Transverse colon (tissue), 4 donors: ENCODE data around the gene ADAM10. TPM values are rescaled to one million over a fixed set of nuclear protein-coding genes. Genes with fewer than 3 reads are reported as not detected.

Experiments
- DNase-seq: peaks from one replicate; pipeline ENCODE4 v3.0.0-alpha.2; 2019
- H3K27ac ChIP-seq, 4 donors: fragments of 200-600 bp; sonication (generic); 2 replicates each; pipeline ENCODE4 v1.5.1; 2016 to 2018; ENCODE audit warnings: inconsistent platforms in 4 of 4
- H3K27me3 ChIP-seq: fragments of 200-600 bp; sonication (generic); 2 replicates; pipeline ENCODE4 v1.5.1; 2017; ENCODE audit warnings: inconsistent platforms
- H3K36me3 ChIP-seq, 4 donors: fragments of 200-600 bp; sonication (generic); 2 replicates each; pipeline ENCODE4 v1.5.1; 2017 to 2019; ENCODE audit warnings: inconsistent platforms in 4 of 4
- H3K4me1 ChIP-seq, 4 donors: fragments of 200-600 bp; sonication (generic); 2 replicates each; pipeline ENCODE4 v1.5.1; 2017 to 2020; ENCODE audit warnings: inconsistent platforms in 4 of 4
- H3K4me3 ChIP-seq, 4 donors: fragments of 200-600 bp; sonication (generic); 1 replicate in 1 of 4; 2 replicates in 3 of 4; pipeline versions ENCODE4 v1.5.1 to v1.6.1; 2017 to 2019; ENCODE audit warnings: inconsistent platforms in 4 of 4
- H3K9me3 ChIP-seq, 2 donors: fragments of 200-600 bp; sonication (generic); 2 replicates each; pipeline ENCODE4 v1.5.1; 2017 to 2019; ENCODE audit warnings: inconsistent platforms in 2 of 2
- EP300 ChIP-seq: sonication (generic); formaldehyde crosslinking; IDR thresholded peaks from one replicate; pipeline ENCODE4 v1.6.1; 2017; ENCODE audit warnings: antibody characterized with exemption, low read depth
- POLR2A ChIP-seq: fragments of 450-650 bp; IDR thresholded peaks from one replicate; pipeline ENCODE4 v1.6.1; 2016; ENCODE audit warnings: antibody characterized with exemption, mild to moderate bottlenecking, moderate library complexity
- POLR2AphosphoS5 ChIP-seq, 3 donors: sonication (generic); formaldehyde crosslinking; IDR thresholded peaks; one replicate each; pipeline ENCODE4 v1.6.1; 2016; ENCODE audit warnings: antibody characterized with exemption in 3 of 3
- WGBS, 2 donors: methylation state at CpG; one replicate each; pipeline ENCODE4 v1.1.5; 2018; ENCODE audit warnings: low coverage in 1 of 2; 5-methylcytosine and 5-hydroxymethylcytosine counted together
- in situ Hi-C, 4 donors: fragments of 200-750 bp; cut with MboI; loops; one replicate each; pipeline versions ENCODE4 v1.15.0 to v1.15.1; 2017; ENCODE audit warnings: low sequenced_read_pairs in 3 of 4, low pct_ligation_motif_present in 1 of 4, low pct_unique_long_range_greater_than_20kb in 1 of 4
- intact Hi-C: fragments of 100-400 bp; cut with DNase I; formaldehyde crosslinking; loops from one replicate; pipeline ENCODE4 v1.15.1; 2023; ENCODE audit warnings: low total_unique reads
- total RNA-seq, 4 donors: library from RNA; depleted of rRNA; stranded (reverse); fragments of >200 nt; gene quantifications; one replicate each; pipeline ENCODE4 v1.1.0, GENCODE V29; 2016
- TF ChIP-seq, protein P1 (sequence below), 5 experiments: fragments of 200-600 bp in 3 of 5; fragments of 450-650 bp in 2 of 5; sonication (generic) in 3 of 5; IDR thresholded peaks; 1 replicate in 2 of 5; 2 replicates in 3 of 5; pipeline ENCODE4 v1.5.1; 2016 to 2017; ENCODE audit warnings: antibody characterized with exemption in 5 of 5, inconsistent platforms in 3 of 5, mild to moderate bottlenecking in 2 of 5, moderate library complexity in 1 of 5

The ADAM10 gene
- total RNA-seq, 4 donors from 2014 or later: 45.3 to 941 (median 69.1) TPM

DNA sequence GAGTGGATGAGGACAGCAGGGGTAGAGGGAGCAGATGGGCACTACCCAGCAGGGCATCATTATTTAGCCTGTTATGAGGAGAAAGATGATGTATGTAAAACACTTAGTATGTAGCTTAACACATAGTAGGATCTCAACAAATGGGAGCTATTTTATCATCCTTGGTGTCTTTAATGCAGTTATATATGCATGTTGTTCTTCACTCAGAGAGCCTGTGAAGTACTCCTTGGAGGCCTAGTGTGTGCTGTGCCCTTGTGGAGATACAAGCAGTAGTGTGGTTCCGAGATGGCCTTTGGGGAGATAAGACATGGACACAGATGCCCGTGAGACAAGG lies 193.5 kb downstream of the ADAM10 start:
- in situ Hi-C loops: no loop called here
- no peak for DNase-seq
- H3K27me3 ChIP-seq: no peaks in the 10 kb centered on the region
- 83 to 85% methylated on average over 1 to 2 of the region's 2 CpGs for WGBS, 2 donors
- H3K4me3 ChIP-seq: no peak overlapping the region
- H3K36me3 ChIP-seq: no peaks in the 10 kb centered on the region
- H3K9me3 ChIP-seq: no peaks in the 10 kb centered on the region
- H3K27ac ChIP-seq: no peak overlapping the region
- peaks cover 5 to 32% (median 18%) of the 10 kb centered on the region in 4 donors for H3K4me1 ChIP-seq
- TF ChIP-seq EP300: no peak
- TF ChIP-seq, protein P1, sequence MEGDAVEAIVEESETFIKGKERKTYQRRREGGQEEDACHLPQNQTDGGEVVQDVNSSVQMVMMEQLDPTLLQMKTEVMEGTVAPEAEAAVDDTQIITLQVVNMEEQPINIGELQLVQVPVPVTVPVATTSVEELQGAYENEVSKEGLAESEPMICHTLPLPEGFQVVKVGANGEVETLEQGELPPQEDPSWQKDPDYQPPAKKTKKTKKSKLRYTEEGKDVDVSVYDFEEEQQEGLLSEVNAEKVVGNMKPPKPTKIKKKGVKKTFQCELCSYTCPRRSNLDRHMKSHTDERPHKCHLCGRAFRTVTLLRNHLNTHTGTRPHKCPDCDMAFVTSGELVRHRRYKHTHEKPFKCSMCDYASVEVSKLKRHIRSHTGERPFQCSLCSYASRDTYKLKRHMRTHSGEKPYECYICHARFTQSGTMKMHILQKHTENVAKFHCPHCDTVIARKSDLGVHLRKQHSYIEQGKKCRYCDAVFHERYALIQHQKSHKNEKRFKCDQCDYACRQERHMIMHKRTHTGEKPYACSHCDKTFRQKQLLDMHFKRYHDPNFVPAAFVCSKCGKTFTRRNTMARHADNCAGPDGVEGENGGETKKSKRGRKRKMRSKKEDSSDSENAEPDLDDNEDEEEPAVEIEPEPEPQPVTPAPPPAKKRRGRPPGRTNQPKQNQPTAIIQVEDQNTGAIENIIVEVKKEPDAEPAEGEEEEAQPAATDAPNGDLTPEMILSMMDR (IDR thresholded peaks at IDR 0.05): peak in 1 of 5 experiments; percentile 2
- no peak for TF ChIP-seq POLR2A
- TF ChIP-seq POLR2AphosphoS5 (IDR thresholded peaks at IDR 0.05): no peak
- intact Hi-C loops: no loop called here

- no peak overlapping the region for H3K4me3 ChIP-seq
- in situ Hi-C loops: no loop called here
- TF ChIP-seq, protein P1 (IDR thresholded peaks at IDR 0.05): peak in 1 of 5 experiments; percentile 25
- TF ChIP-seq EP300: no peak
- H3K27ac ChIP-seq: peak overlapping the region in 1 of 4 donors; percentile 30
- H3K27me3 ChIP-seq: no peaks in the 10 kb centered on the region
- H3K4me1 ChIP-seq: peaks cover 5 to 27% (median 16%) of the 10 kb centered on the region in 4 donors
- WGBS, 2 donors: 70 to 75% methylated on average over 6 to 15 of the region's 15 CpGs
- intact Hi-C loops: no loop called here
- DNase-seq: peak; percentile 25
- H3K36me3 ChIP-seq: no peaks in the 10 kb centered on the region
- H3K9me3 ChIP-seq: no peaks in the 10 kb centered on the region
These were observed 194.1 kb downstream of the ADAM10 start for GRCh38 chr15:58555162-58556027.

- no peak for TF ChIP-seq POLR2AphosphoS5 (IDR thresholded peaks at IDR 0.05)
- TF ChIP-seq, protein P1 (IDR thresholded peaks at IDR 0.05): no peak
- TF ChIP-seq POLR2A: no peak
- TF ChIP-seq EP300: no peak
These were observed 194.7 kb downstream of the ADAM10 start for GRCh38 chr15:58554758-58555157.

DNA sequence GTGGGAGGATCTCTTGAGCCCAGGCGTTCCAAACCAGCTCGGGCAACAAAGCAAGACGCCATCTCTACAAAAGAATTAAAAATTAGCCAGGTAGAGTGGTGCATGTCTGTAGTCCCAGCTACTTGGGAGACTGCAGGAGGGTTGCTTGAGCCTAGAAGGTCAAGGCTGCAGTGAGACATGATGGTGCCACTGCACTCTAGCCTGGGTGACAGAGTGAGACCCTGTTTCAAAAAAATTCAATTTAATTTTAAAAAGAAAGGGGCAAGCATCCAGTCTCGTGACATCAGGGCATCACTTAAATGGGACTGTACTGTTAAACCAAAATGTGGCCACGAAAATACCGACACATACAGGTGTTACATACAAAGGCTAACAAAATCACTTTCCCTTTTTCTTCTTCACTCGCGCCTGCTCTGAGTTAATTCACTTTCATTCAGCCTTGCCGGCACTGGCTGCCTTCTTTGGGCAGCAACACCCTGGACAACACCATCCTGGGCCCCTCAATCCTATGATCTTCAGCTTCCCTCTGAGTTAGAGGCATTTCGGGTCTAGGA lies 196.1 kb downstream of the ADAM10 start:
- WGBS, 2 donors: 89 to 96% methylated on average over 7 to 10 of the region's 10 CpGs
- peaks cover 5 to 25% (median 14%) of the 10 kb centered on the region in 4 donors for H3K4me1 ChIP-seq
- intact Hi-C loops: no loop called here
- in situ Hi-C loops: no loop called here
- no peaks in the 10 kb centered on the region for H3K9me3 ChIP-seq
- no peak for TF ChIP-seq POLR2AphosphoS5 (IDR thresholded peaks at IDR 0.05)
- TF ChIP-seq, protein P1 (IDR thresholded peaks at IDR 0.05): no peak
- TF ChIP-seq POLR2A: no peak
- no peak for TF ChIP-seq EP300
- H3K27me3 ChIP-seq: no peaks in the 10 kb centered on the region
- H3K4me3 ChIP-seq: no peak overlapping the region
- DNase-seq: no peak
- no peak overlapping the region for H3K27ac ChIP-seq
- no peaks in the 10 kb centered on the region for H3K36me3 ChIP-seq

More at GRCh38 chr15:58554758-58555157, 194.7 kb downstream of the ADAM10 start:
- Histone ChIP-seq H3K36me3 (no peaks in the 10 kb centered on the region), H3K4me1 (peaks cover 5 to 26% (median 15%) of the 10 kb centered on the region in 4 donors), H3K27ac (no peak overlapping the region), H3K27me3 (no peaks in the 10 kb centered on the region), H3K9me3 (no peaks in the 10 kb centered on the region), H3K4me3 (no peak overlapping the region)
- intact Hi-C loops: no loop called here
- in situ Hi-C loops: no loop called here
- no peak for DNase-seq
- 96% methylated on average over 5 of the region's 5 CpGs; no CpG with 5 or more reads in 1 of the 2 donors for WGBS, 2 donors
